HCT116 (cell line): ENCODE data around the gene MYO5C. TPM values are rescaled to one million over a fixed set of nuclear protein-coding genes. Genes with fewer than 3 reads are reported as not detected.
"Not testable (repeated sequence)": the region's sequence is repeated elsewhere in the genome, so short reads cannot be mapped to it uniquely, and the experiment has no call there.

Source experiments
- ATAC-seq: fragments of 200-7000 bp; cut with Tn5 transposase; 2 replicates; pipeline ENCODE4 v1.9.1; 2020; ENCODE audit warnings: mild to moderate bottlenecking, moderate library complexity
- BruUV-seq: library from RNA; stranded (reverse); fragments of 400-500 nt; replicated peaks from 2 replicates; lab custom pipeline; 2021; lab: Mats Ljungman, UMichigan
- CTCF ChIA-PET: fragments of 300-600 bp; sonication (Branson Sonifier 250); formaldehyde crosslinking; loops from one replicate; lab custom pipeline; 2021; ENCODE audit warnings: antibody characterized with exemption; lab: Charles Lee
- POLR2A ChIA-PET: fragments of 300-600, 350-600 bp; sonication (Branson Sonifier 250); formaldehyde crosslinking; loops from one replicate; lab custom pipeline; 2021; ENCODE audit warnings: antibody characterized with exemption; lab: Charles Lee
- RAD21 ChIA-PET, 2 experiments: fragments of 300-600 bp; sonication (Branson Sonifier 250); formaldehyde crosslinking; loops; one replicate each; lab custom pipeline; 2023; ENCODE audit warnings: low total read pairs in 2 of 2; ENCODE audit not compliant: uncharacterized antibody in 2 of 2, unreplicated experiment in 2 of 2, low non-redundant PET in 1 of 2; lab: Charles Lee
- DNase-seq: peaks from one replicate; pipeline ENCODE4 v3.0.0-alpha.2; 2010; ENCODE audit warnings: low read depth, low spot score
- H2AFZ ChIP-seq: fragments of 200-600 bp; shearing (Covaris generic), sonication (generic); 2 replicates; pipeline ENCODE4 v1.6.1; 2017; ENCODE audit warnings: low read depth, mixed run types, mixed read lengths, antibody characterized with exemption, low read length; ENCODE audit not compliant: poor library complexity, severe bottlenecking
- H3K27ac ChIP-seq: 2 replicates; pipeline ENCODE4 v1.5.1; 2012; ENCODE audit warnings: low read depth, low read length
- H3K27me3 ChIP-seq: fragments of 200-600 bp; sonication (generic); 2 replicates; pipeline ENCODE4 v1.6.1; 2016; ENCODE audit warnings: mixed run types, low read length, mixed read lengths; ENCODE audit not compliant: insufficient read depth
- H3K36me3 ChIP-seq, 2 experiments: fragments of 200-500 bp in 1 of 2; fragments of 200-600 bp in 1 of 2; sonication (Bioruptor generic) in 1 of 2; sonication (generic) in 1 of 2; 2 replicates each; pipeline versions ENCODE4 v1.5.1 to v1.6.1; 2014 to 2016; ENCODE audit warnings: low read length in 2 of 2, inconsistent platforms in 1 of 2, mixed read lengths in 1 of 2, mixed run types in 1 of 2; ENCODE audit not compliant: insufficient read depth in 2 of 2, control insufficient read depth in 1 of 2
- H3K4me1 ChIP-seq, 2 experiments: fragments of 200-600 bp in 1 of 2; sonication (generic) in 1 of 2; 2 replicates each; pipeline versions ENCODE4 v1.5.1 to v1.6.1; 2012 to 2017; ENCODE audit warnings: low read length in 2 of 2, inconsistent platforms in 1 of 2, mild to moderate bottlenecking in 1 of 2, mixed read lengths in 1 of 2, mixed run types in 1 of 2, moderate library complexity in 1 of 2; ENCODE audit not compliant: insufficient read depth in 2 of 2, control insufficient read depth in 1 of 2
- H3K4me2 ChIP-seq: fragments of 200-600 bp; sonication (generic); 2 replicates; pipeline ENCODE4 v1.6.1; 2017; ENCODE audit warnings: mixed run types, low read length, mixed read lengths
- H3K4me3 ChIP-seq, 2 experiments: fragments of 200-600 bp in 1 of 2; sonication (generic) in 1 of 2; replicated peaks in 1 of 2; 2 replicates each; pipeline ENCODE4 v1.5.1; 2011 to 2016; ENCODE audit warnings: low read length in 2 of 2, control low read depth in 1 of 2, low read depth in 1 of 2, mild to moderate bottlenecking in 1 of 2, mixed read lengths in 1 of 2, mixed run types in 1 of 2
- H3K79me2 ChIP-seq: fragments of 200-600 bp; sonication (generic); 2 replicates; pipeline ENCODE4 v1.6.1; 2017; ENCODE audit warnings: mild to moderate bottlenecking, mixed run types, low read length, moderate library complexity, mixed read lengths; ENCODE audit not compliant: insufficient read depth
- H3K9ac ChIP-seq: fragments of 200-600 bp; sonication (generic); 2 replicates; pipeline ENCODE4 v1.6.1; 2016; ENCODE audit warnings: low read length, mixed read lengths
- H3K9me2 ChIP-seq: fragments of 200-600 bp; sonication (generic), shearing (Covaris generic); 2 replicates; pipeline ENCODE4 v1.6.1; 2017; ENCODE audit warnings: mixed run types, mild to moderate bottlenecking, moderate library complexity; ENCODE audit not compliant: insufficient read depth
- H3K9me3 ChIP-seq, 2 experiments: fragments of 200-500 bp in 1 of 2; fragments of 200-600 bp in 1 of 2; sonication (Bioruptor generic) in 1 of 2; sonication (generic) in 1 of 2; 2 replicates each; pipeline ENCODE4 v1.6.1; 2014 to 2017; ENCODE audit warnings: low read length in 2 of 2, mixed read lengths in 2 of 2, inconsistent platforms in 1 of 2, low read depth in 1 of 2, mild to moderate bottlenecking in 1 of 2, mixed run types in 1 of 2, moderate library complexity in 1 of 2; ENCODE audit not compliant: control insufficient read depth in 1 of 2, insufficient read depth in 1 of 2
- H4K20me1 ChIP-seq: fragments of 200-600 bp; sonication (generic), shearing (Covaris generic); 2 replicates; pipeline ENCODE4 v1.6.1; 2017; ENCODE audit warnings: mixed run types, mild to moderate bottlenecking, moderate library complexity; ENCODE audit not compliant: insufficient read depth
- CBX3 ChIP-seq: IDR thresholded peaks from 2 replicates; pipeline ENCODE4 v1.6.1; 2012; ENCODE audit warnings: low read depth
- CEBPB ChIP-seq: IDR thresholded peaks from 2 replicates; pipeline ENCODE4 v1.6.1; 2012; ENCODE audit warnings: low read depth
- ELF1 ChIP-seq: IDR thresholded peaks from 2 replicates; pipeline ENCODE4 v1.6.1; 2012; ENCODE audit warnings: low read depth, borderline replicate concordance
- EZH2phosphoT487 ChIP-seq: fragments of 200-600 bp; IDR thresholded peaks from 2 replicates; pipeline ENCODE4 v1.6.1; 2018; ENCODE audit warnings: antibody characterized with exemption, borderline replicate concordance
- FOSL1 ChIP-seq: IDR thresholded peaks from 2 replicates; pipeline ENCODE4 v1.6.1; 2012; ENCODE audit warnings: low read depth
- intact Hi-C: fragments of 100-400 bp; cut with micrococcal nuclease; formaldehyde crosslinking; loops from 2 replicates; pipeline ENCODE4 v1.10.0; 2022
- total RNA-seq: library from RNA; stranded (reverse); gene quantifications from one replicate; pipeline ENCODE4 v1.2.1, GENCODE V29; 2021; ENCODE audit not compliant: unreplicated experiment
- TF ChIP-seq, protein P1 (sequence below), 3 experiments: fragments of 200-600 bp in 1 of 3; sonication (generic) in 1 of 3; IDR thresholded peaks in 2 of 3; conservative IDR thresholded peaks in 1 of 3; 2 replicates each; pipeline ENCODE4 v1.5.1; 2012 to 2017; ENCODE audit warnings: low read depth in 2 of 3, low read length in 2 of 3, antibody characterized with exemption in 1 of 3, borderline replicate concordance in 1 of 3, control low read depth in 1 of 3, mild to moderate bottlenecking in 1 of 3, mixed read lengths in 1 of 3, mixed run types in 1 of 3, moderate library complexity in 1 of 3; ENCODE audit not compliant: insufficient read depth in 1 of 3

MYO5C gene
- total RNA-seq, 1 experiment from 2014 or later, result 34.0 TPM

DNA sequence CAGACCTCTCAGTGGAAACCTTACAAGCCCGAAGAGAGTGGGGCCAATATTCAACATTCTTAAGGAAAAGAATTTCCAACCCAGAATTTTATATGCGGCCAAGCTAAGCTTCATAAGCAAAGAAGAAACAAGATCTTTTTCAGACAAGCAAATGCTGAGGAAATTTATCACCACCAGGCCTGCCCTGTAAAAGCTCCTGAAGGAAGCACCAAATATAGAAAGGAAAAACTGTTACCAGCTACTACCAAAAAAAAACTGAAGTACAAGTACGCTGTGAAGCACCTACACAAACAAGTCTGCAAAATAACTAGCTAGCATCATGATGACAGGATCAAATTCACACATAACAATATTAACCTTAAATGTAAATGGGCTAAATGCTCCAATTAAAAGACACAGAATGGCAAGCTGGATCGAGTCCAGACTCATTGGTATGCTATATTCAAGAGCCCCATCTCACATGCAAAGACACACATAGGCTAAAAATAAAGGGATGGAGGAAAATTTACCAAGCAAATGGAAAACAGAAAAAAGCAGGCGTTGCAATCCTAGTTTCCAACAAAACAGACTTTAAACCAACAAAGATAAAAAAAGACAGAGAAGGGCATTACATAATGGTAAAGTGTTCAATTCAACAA, 130.0 kb downstream of the MYO5C start:
- H3K4me3 ChIP-seq, H3K27me3 ChIP-seq, H2AFZ ChIP-seq, H3K9me3 ChIP-seq, H3K9me2 ChIP-seq, H4K20me1 ChIP-seq, H3K4me1 ChIP-seq, RAD21 ChIA-PET, H3K27ac ChIP-seq, intact Hi-C loops, H3K9ac ChIP-seq, H3K79me2 ChIP-seq, BruUV-seq, ATAC-seq, H3K36me3 ChIP-seq, H3K4me2 ChIP-seq, DNase-seq: not testable (repeated sequence)
- POLR2A ChIA-PET, result interaction anchor here (1.1 to 1.3 kb wide), 2 partner anchors 8 to 14 kb away, joined by 4 to 5 read pairs; no protein-coding TSS in a partner anchor
- CTCF ChIA-PET, result interaction anchor here (1.2 to 1.3 kb wide), 3 partner anchors 14 to 87 kb away, joined by 3 to 5 read pairs (median 4); no protein-coding TSS in a partner anchor

- Histone ChIP-seq H3K9ac (no peak overlapping the region), H3K9me2 (no peaks in the 10 kb centered on the region), H2AFZ (no peak overlapping the region), H3K36me3 (no peaks in the 10 kb centered on the region), H3K4me2 (no peak overlapping the region), H3K9me3 (no peaks in the 10 kb centered on the region), H3K27me3 (no peaks in the 10 kb centered on the region), H3K79me2 (0 out of 2 replicates have a peak, but pooled peaks cover 3% of the 10 kb centered on the region), H4K20me1 (no peaks in the 10 kb centered on the region), H3K4me3 (no peak overlapping the region), H3K4me1 (no peaks in the 10 kb centered on the region), H3K27ac (no peak overlapping the region)
- CTCF ChIA-PET, result interaction anchor here (1.2 to 1.3 kb wide), 3 partner anchors 15 to 86 kb away, joined by 3 to 5 read pairs (median 4); no protein-coding TSS in a partner anchor
- DNase-seq (no peak), ATAC-seq (no peak)
- intact Hi-C loops, result no loop called here
- RAD21 ChIA-PET, result no interaction called here
- TF ChIP-seq, protein P1, sequence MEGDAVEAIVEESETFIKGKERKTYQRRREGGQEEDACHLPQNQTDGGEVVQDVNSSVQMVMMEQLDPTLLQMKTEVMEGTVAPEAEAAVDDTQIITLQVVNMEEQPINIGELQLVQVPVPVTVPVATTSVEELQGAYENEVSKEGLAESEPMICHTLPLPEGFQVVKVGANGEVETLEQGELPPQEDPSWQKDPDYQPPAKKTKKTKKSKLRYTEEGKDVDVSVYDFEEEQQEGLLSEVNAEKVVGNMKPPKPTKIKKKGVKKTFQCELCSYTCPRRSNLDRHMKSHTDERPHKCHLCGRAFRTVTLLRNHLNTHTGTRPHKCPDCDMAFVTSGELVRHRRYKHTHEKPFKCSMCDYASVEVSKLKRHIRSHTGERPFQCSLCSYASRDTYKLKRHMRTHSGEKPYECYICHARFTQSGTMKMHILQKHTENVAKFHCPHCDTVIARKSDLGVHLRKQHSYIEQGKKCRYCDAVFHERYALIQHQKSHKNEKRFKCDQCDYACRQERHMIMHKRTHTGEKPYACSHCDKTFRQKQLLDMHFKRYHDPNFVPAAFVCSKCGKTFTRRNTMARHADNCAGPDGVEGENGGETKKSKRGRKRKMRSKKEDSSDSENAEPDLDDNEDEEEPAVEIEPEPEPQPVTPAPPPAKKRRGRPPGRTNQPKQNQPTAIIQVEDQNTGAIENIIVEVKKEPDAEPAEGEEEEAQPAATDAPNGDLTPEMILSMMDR (IDR thresholded peaks at IDR 0.05 in 2 of 3, conservative IDR thresholded peaks at IDR 0.05 in 1 of 3; ENCODE audit: borderline replicate concordance in 1 of 3, insufficient read depth in 1 of 3, low read depth in 2 of 3, low read length in 2 of 3), result no peak
- TF ChIP-seq FOSL1 (no peak), CEBPB (peak; percentile 64), CBX3 (no peak), ELF1 (no peak), EZH2phosphoT487 (no peak)
- BruUV-seq, result no TSS peak
- POLR2A ChIA-PET, result interaction anchor here (1.1 to 1.3 kb wide), 2 partner anchors 9 to 15 kb away, joined by 4 to 5 read pairs; no protein-coding TSS in a partner anchor
Observed at GRCh38 chr15:52164631-52165265, 130.9 kb downstream of the MYO5C start.
